NCI-H446 treated with DMSO at 0.1 percent for 48 hours (cell line): Measurements from ENCODE around the gene ADAMTS7.
"Not testable (repeated sequence)": the region's sequence is repeated elsewhere in the genome, so short reads cannot be mapped to it uniquely, and the experiment has no call there.

Experiments used
- DNase-seq: peaks from one replicate; lab custom pipeline; 2025; lab: John Stamatoyannopoulos, UW

ADAMTS7 gene

GRCh38 chr15:78766041-78766440, 45.2 kb downstream of the ADAMTS7 start:
- no peak for DNase-seq

GRCh38 chr15:78765154-78765860, 46.0 kb downstream of the ADAMTS7 start:
- DNase-seq, result peak; percentile 14

- not testable (repeated sequence) for DNase-seq
Observed at GRCh38 chr15:78764340-78765153, 46.7 kb downstream of the ADAMTS7 start.

- no peak for DNase-seq
Observed at GRCh38 chr15:78763796-78764241, 47.4 kb downstream of the ADAMTS7 start.

GRCh38 chr15:78762985-78763795, 48.1 kb downstream of the ADAMTS7 start:
- no peak for DNase-seq

GRCh38 chr15:78762386-78762961, 48.8 kb downstream of the ADAMTS7 start:
- DNase-seq, result not testable (repeated sequence)

GRCh38 chr15:78761891-78762385, 49.3 kb downstream of the ADAMTS7 start:
- no peak for DNase-seq

- DNase-seq, result not testable (repeated sequence)
Observed at GRCh38 chr15:78761475-78761874, 49.8 kb downstream of the ADAMTS7 start.

GRCh38 chr15:78761020-78761419, 50.2 kb downstream of the ADAMTS7 start:
- DNase-seq, result no peak

GRCh38 chr15:78760091-78760882, 51.0 kb downstream of the ADAMTS7 start:
- peak; percentile 55 for DNase-seq

GRCh38 chr15:78759361-78759998, 51.8 kb downstream of the ADAMTS7 start:
- DNase-seq, result not testable (repeated sequence)

- DNase-seq, result not testable (repeated sequence)
Observed at GRCh38 chr15:78758486-78759200, 52.6 kb downstream of the ADAMTS7 start.

GRCh38 chr15:78758084-78758483, 53.2 kb downstream of the ADAMTS7 start:
- DNase-seq, result not testable (repeated sequence)

GRCh38 chr15:78757636-78757905, 53.7 kb downstream of the ADAMTS7 start:
- no peak for DNase-seq

GRCh38 chr15:78756781-78757635, 54.3 kb downstream of the ADAMTS7 start:
- DNase-seq, result not testable (repeated sequence)

- not testable (repeated sequence) for DNase-seq
Observed at GRCh38 chr15:78755900-78756591, 55.2 kb downstream of the ADAMTS7 start.

- DNase-seq, result not testable (repeated sequence)
Observed at GRCh38 chr15:78754637-78755280, 56.5 kb downstream of the ADAMTS7 start.
